Testis (tissue), 3 donors: ENCODE measurements around the gene ZNF487. TPM values are rescaled to one million over a fixed set of nuclear protein-coding genes. Genes with fewer than 3 reads are reported as not detected.

Source experiments
- DNase-seq: peaks from one replicate; pipeline ENCODE4 v3.0.0-alpha.2; 2019
- H3K27ac ChIP-seq, 2 donors: fragments of 200-600 bp; sonication (generic); one replicate each; pipeline ENCODE4 v1.5.1; 2019
- H3K27me3 ChIP-seq: fragments of 200-600 bp; sonication (generic); one replicate; pipeline ENCODE4 v1.5.1; 2019
- H3K36me3 ChIP-seq: fragments of 200-600 bp; sonication (generic); one replicate; pipeline ENCODE4 v1.5.1; 2017; ENCODE audit warnings: low read depth; ENCODE audit errors: missing control alignments
- H3K4me1 ChIP-seq: fragments of 200-600 bp; sonication (generic); one replicate; pipeline ENCODE4 v1.5.1; 2019
- H3K4me3 ChIP-seq, 2 donors: fragments of 200-600 bp; sonication (generic); one replicate each; pipeline ENCODE4 v1.5.1; 2017 to 2019
- H3K9me3 ChIP-seq: fragments of 200-600 bp; sonication (generic); one replicate; pipeline ENCODE4 v1.5.1; 2017
- CTCF ChIP-seq, 3 experiments: fragments of 450-650 bp in 2 of 3; fragments of 200-600 bp in 1 of 3; sonication (generic) in 1 of 3; IDR thresholded peaks; one replicate each; pipeline ENCODE4 v1.5.1; 2016 to 2019; ENCODE audit warnings: antibody characterized with exemption in 3 of 3, mild to moderate bottlenecking in 2 of 3, moderate library complexity in 1 of 3
- POLR2A ChIP-seq: fragments of 450-650 bp; IDR thresholded peaks from one replicate; pipeline ENCODE4 v1.6.1; 2017; ENCODE audit warnings: antibody characterized with exemption, mild to moderate bottlenecking, moderate library complexity
- WGBS, 2 donors: methylation state at CpG; one replicate each; pipeline ENCODE4 v1.1.5; 2018; 5-methylcytosine and 5-hydroxymethylcytosine counted together
- intact Hi-C: fragments of 100-400 bp; cut with DNase I; formaldehyde crosslinking; loops from one replicate; pipeline ENCODE4 v1.15.1; 2023; ENCODE audit warnings: low total_unique reads
- polyA plus RNA-seq: library from polyadenylated mRNA; stranded (reverse); fragments of 350-450 nt; fragmentation: Illumina TruSeq; extraction: RNeasy Lipid Tissue Mini Kit (QIAGEN cat#74804); gene quantifications from one replicate; pipeline ENCODE4 v1.2.3, GENCODE V29; 2014; ENCODE audit warnings: low read depth, low replicate concordance; ENCODE audit not compliant: insufficient read depth
- total RNA-seq, 2 donors: library from RNA; depleted of rRNA; stranded (reverse); fragments of >200 nt; gene quantifications; one replicate each; pipeline ENCODE4 v1.2.3, GENCODE V29; 2016

ZNF487 gene
- total and polyA plus RNA-seq, 3 donors from 2014 or later: 22.8 to 46.2 (median 43.1) TPM

GRCh38 chr10:43415544-43415943 is 21.4 kb upstream of the ZNF487 start:
- Histone ChIP-seq H3K4me1 (peaks cover 5% of the 10 kb centered on the region), H3K9me3 (no peaks in the 10 kb centered on the region), H3K27me3 (no peaks in the 10 kb centered on the region), H3K4me3 (no peak overlapping the region), H3K27ac (no peak overlapping the region), H3K36me3 (no peaks in the 10 kb centered on the region)
- TF ChIP-seq POLR2A (no peak), CTCF (IDR thresholded peaks at IDR 0.05) (no peak)
- 87 to 88% methylated on average over 10 of the region's 10 CpGs for WGBS, 2 donors
- no peak for DNase-seq
- intact Hi-C loops: no loop called here

- intact Hi-C loops: no loop called here
- TF ChIP-seq POLR2A: no peak
- no peaks in the 10 kb centered on the region for H3K27me3 ChIP-seq
- H3K4me1 ChIP-seq: peaks cover 13% of the 10 kb centered on the region
- no peak overlapping the region for H3K4me3 ChIP-seq
- DNase-seq: no peak
- H3K36me3 ChIP-seq: no peaks in the 10 kb centered on the region
- 65 to 73% methylated on average over 14 of the region's 14 CpGs for WGBS, 2 donors
- no peak overlapping the region for H3K27ac ChIP-seq
- H3K9me3 ChIP-seq: no peaks in the 10 kb centered on the region
Observed at GRCh38 chr10:43417950-43418768, 18.8 kb upstream of the ZNF487 start.

GRCh38 chr10:43419997-43420368 is 16.9 kb upstream of the ZNF487 start:
- 35 to 50% methylated on average over 18 of the region's 18 CpGs for WGBS, 2 donors
- intact Hi-C loops: no loop called here
- Histone ChIP-seq H3K27ac (peak overlapping the region; percentile 91 to 94), H3K9me3 (no peaks in the 10 kb centered on the region), H3K4me3 (peak overlapping the region; percentile 66 to 72), H3K4me1 (peaks cover 17% of the 10 kb centered on the region), H3K27me3 (no peaks in the 10 kb centered on the region), H3K36me3 (no peaks in the 10 kb centered on the region)
- no peak for TF ChIP-seq POLR2A
- TF ChIP-seq CTCF (IDR thresholded peaks at IDR 0.05): no peak
- DNase-seq: no peak

- Histone ChIP-seq H3K27me3 (no peaks in the 10 kb centered on the region), H3K27ac (peak overlapping the region; percentile 91 to 94), H3K36me3 (no peaks in the 10 kb centered on the region), H3K4me1 (peaks cover 17% of the 10 kb centered on the region), H3K4me3 (peak overlapping the region; percentile 66 to 72), H3K9me3 (no peaks in the 10 kb centered on the region)
- TF ChIP-seq POLR2A: no peak
- TF ChIP-seq CTCF (IDR thresholded peaks at IDR 0.05): no peak
- peak; percentile 88 for DNase-seq
- intact Hi-C loops: no loop called here
- WGBS, 2 donors: 1% methylated on average over 47 to 61 of the region's 63 CpGs
Observed at GRCh38 chr10:43420369-43421200, 16.3 kb upstream of the ZNF487 start.

- no peaks in the 10 kb centered on the region for H3K36me3 ChIP-seq
- WGBS, 2 donors: 11 to 15% methylated on average over 4 of the region's 4 CpGs
- intact Hi-C loops: no loop called here
Observed at GRCh38 chr10:43421201-43421507, 15.8 kb upstream of the ZNF487 start.

More at GRCh38 chr10:43421201-43421507, 15.8 kb upstream of the ZNF487 start:
- TF ChIP-seq CTCF (IDR thresholded peaks at IDR 0.05): no peak
- TF ChIP-seq POLR2A: no peak
- H3K4me3 ChIP-seq: peak overlapping the region; percentile 66 to 72
- H3K27ac ChIP-seq: peak overlapping the region; percentile 91 to 94
- H3K27me3 ChIP-seq: no peaks in the 10 kb centered on the region
- no peak for DNase-seq
- H3K4me1 ChIP-seq: peaks cover 17% of the 10 kb centered on the region
- no peaks in the 10 kb centered on the region for H3K9me3 ChIP-seq
